H9 (cell line): Measurements from ENCODE around the gene GSAP. TPM values are rescaled to one million over a fixed set of nuclear protein-coding genes. Genes with fewer than 3 reads are reported as not detected.
"Not testable (repeated sequence)": the region's sequence is repeated elsewhere in the genome, so short reads cannot be mapped to it uniquely, and the experiment has no call there.

Experiments used
- DNase-seq: peaks from one replicate; pipeline ENCODE4 v3.0.0-alpha.2; 2017
- H2AFZ ChIP-seq: one replicate; pipeline ENCODE4 v1.6.1; 2013; ENCODE audit warnings: mild to moderate bottlenecking, low read length, control low read depth, moderate library complexity
- H2AK5ac ChIP-seq: 2 replicates; pipeline ENCODE4 v1.6.1; 2013; ENCODE audit warnings: low read length, control low read depth, mixed read lengths; ENCODE audit not compliant: insufficient read length
- H2BK120ac ChIP-seq: one replicate; pipeline ENCODE4 v1.6.1; 2013; ENCODE audit warnings: low read depth, mild to moderate bottlenecking, low read length, control low read depth, inconsistent platforms; ENCODE audit not compliant: poor library complexity, severe bottlenecking
- H2BK12ac ChIP-seq: 2 replicates; pipeline ENCODE4 v1.6.1; 2013; ENCODE audit warnings: low read length, control low read depth, mixed read lengths, low read depth; ENCODE audit not compliant: insufficient read length
- H2BK15ac ChIP-seq: 2 replicates; pipeline ENCODE4 v1.6.1; 2013; ENCODE audit warnings: low read depth, low read length, control low read depth
- H2BK20ac ChIP-seq: one replicate; pipeline ENCODE4 v1.6.1; 2013; ENCODE audit warnings: low read depth, mild to moderate bottlenecking, low read length, control low read depth, inconsistent platforms; ENCODE audit not compliant: poor library complexity, severe bottlenecking
- H2BK5ac ChIP-seq: 2 replicates; pipeline ENCODE4 v1.6.1; 2013; ENCODE audit warnings: low read length, control low read depth, mixed read lengths; ENCODE audit not compliant: insufficient read length
- H3K14ac ChIP-seq: 2 replicates; pipeline ENCODE4 v1.6.1; 2013; ENCODE audit warnings: low read length, control low read depth; ENCODE audit not compliant: insufficient read depth
- H3K18ac ChIP-seq: 2 replicates; pipeline ENCODE4 v1.6.1; 2013; ENCODE audit warnings: low read depth, mild to moderate bottlenecking, mixed read lengths, low read length, control low read depth; ENCODE audit not compliant: insufficient read length
- H3K23ac ChIP-seq: 2 replicates; pipeline ENCODE4 v1.6.1; 2013; ENCODE audit warnings: low read length, control low read depth, mixed read lengths, low read depth; ENCODE audit not compliant: insufficient read length
- H3K23me2 ChIP-seq: 2 replicates; pipeline ENCODE4 v1.6.1; 2013; ENCODE audit warnings: low read depth, mild to moderate bottlenecking, mixed read lengths, low read length, control low read depth; ENCODE audit not compliant: insufficient read length, poor library complexity, severe bottlenecking
- H3K27ac ChIP-seq: 2 replicates; pipeline ENCODE4 v1.5.1; 2013; ENCODE audit warnings: low read length, control low read depth, mixed read lengths, low read depth; ENCODE audit not compliant: insufficient read length
- H3K27me3 ChIP-seq: 2 replicates; pipeline ENCODE4 v1.6.1; 2013; ENCODE audit warnings: low read length, control low read depth, inconsistent platforms; ENCODE audit not compliant: insufficient read depth
- H3K4ac ChIP-seq: 2 replicates; pipeline ENCODE4 v1.6.1; 2013; ENCODE audit warnings: low read depth, mild to moderate bottlenecking, control low read depth, inconsistent platforms, low read length, moderate library complexity
- H3K4me1 ChIP-seq: 2 replicates; pipeline ENCODE4 v1.6.1; 2013; ENCODE audit warnings: low read length, control low read depth, inconsistent platforms; ENCODE audit not compliant: insufficient read depth
- H3K4me2 ChIP-seq: 2 replicates; pipeline ENCODE4 v1.6.1; 2013; ENCODE audit warnings: low read length, control low read depth, mixed read lengths; ENCODE audit not compliant: insufficient read length, insufficient read depth
- H3K56ac ChIP-seq: 2 replicates; pipeline ENCODE4 v1.6.1; 2013; ENCODE audit warnings: low read depth, mild to moderate bottlenecking, mixed read lengths, low read length, control low read depth; ENCODE audit not compliant: insufficient read length
- H3K79me1 ChIP-seq: 2 replicates; pipeline ENCODE4 v1.6.1; 2013; ENCODE audit warnings: low read depth, mild to moderate bottlenecking, moderate library complexity, low read length, control low read depth, inconsistent platforms; ENCODE audit not compliant: insufficient read depth, poor library complexity, severe bottlenecking
- H3K79me2 ChIP-seq: 2 replicates; pipeline ENCODE4 v1.6.1; 2013; ENCODE audit warnings: low read length, control low read depth, inconsistent platforms; ENCODE audit not compliant: insufficient read depth
- H3K9ac ChIP-seq: 2 replicates; pipeline ENCODE4 v1.6.1; 2013; ENCODE audit warnings: low read length, control low read depth, mixed read lengths; ENCODE audit not compliant: insufficient read length; ENCODE audit errors: extremely low read depth
- H3K9me3 ChIP-seq: one replicate; pipeline ENCODE4 v1.6.1; 2013; ENCODE audit warnings: low read depth, low read length, inconsistent platforms; ENCODE audit not compliant: control insufficient read depth
- H3T11ph ChIP-seq: one replicate; pipeline ENCODE4 v1.6.1; 2013; ENCODE audit warnings: mild to moderate bottlenecking, low read length, control low read depth, inconsistent platforms
- H4K20me1 ChIP-seq: one replicate; pipeline ENCODE4 v1.6.1; 2013; ENCODE audit not compliant: control insufficient read depth, insufficient read length, insufficient read depth
- H4K5ac ChIP-seq: 2 replicates; pipeline ENCODE4 v1.6.1; 2013; ENCODE audit warnings: low read depth, mild to moderate bottlenecking, mixed read lengths, low read length, control low read depth; ENCODE audit not compliant: insufficient read length
- H4K8ac ChIP-seq: replicated peaks from 2 replicates; pipeline ENCODE4 v1.6.1; 2013; ENCODE audit warnings: low read length, control low read depth, mixed read lengths, low read depth; ENCODE audit not compliant: insufficient read length
- H4K91ac ChIP-seq: 2 replicates; pipeline ENCODE4 v1.6.1; 2013; ENCODE audit warnings: low read depth, mild to moderate bottlenecking, moderate library complexity, mixed read lengths, low read length, control low read depth; ENCODE audit not compliant: insufficient read length
- H3K27ac Mint-ChIP-seq, 3 experiments: 2 replicates in 2 of 3; 3 replicates in 1 of 3; pipeline ENCODE4 v1.8.0; 2020 to 2021; ENCODE audit warnings: mixed read lengths in 3 of 3, mild to moderate bottlenecking in 1 of 3, moderate library complexity in 1 of 3
- H3K27me3 Mint-ChIP-seq: 2 replicates; pipeline ENCODE4 v1.8.0; 2021; ENCODE audit warnings: low read depth, mild to moderate bottlenecking, moderate library complexity, mixed read lengths
- H3K36me3 Mint-ChIP-seq, 3 experiments: 2 replicates in 2 of 3; 3 replicates in 1 of 3; pipeline ENCODE4 v1.8.0; 2020 to 2021; ENCODE audit warnings: low read depth in 3 of 3, mixed read lengths in 3 of 3; ENCODE audit not compliant: insufficient read depth in 1 of 3
- H3K4me1 Mint-ChIP-seq, 2 experiments: 2 replicates each; pipeline ENCODE4 v1.8.0; 2020; ENCODE audit warnings: mixed read lengths in 2 of 2
- H3K4me3 Mint-ChIP-seq, 2 experiments: 2 replicates in 1 of 2; 3 replicates in 1 of 2; pipeline ENCODE4 v1.8.0; 2020 to 2021; ENCODE audit warnings: mild to moderate bottlenecking in 2 of 2, mixed read lengths in 2 of 2, moderate library complexity in 1 of 2
- H3K9me3 Mint-ChIP-seq, 2 experiments: 2 replicates in 1 of 2; 3 replicates in 1 of 2; pipeline ENCODE4 v1.8.0; 2020; ENCODE audit warnings: mild to moderate bottlenecking in 2 of 2, mixed read lengths in 2 of 2, moderate library complexity in 1 of 2
- CTCF ChIP-seq: fragments of 200-600 bp; sonication (generic); conservative IDR thresholded peaks from 3 replicates; pipeline ENCODE4 v1.8.0; 2021; ENCODE audit warnings: antibody characterized with exemption, mild to moderate bottlenecking
- WGBS: extraction: QIAGEN DNeasy Blood & Tissue Kit; methylation state at CpG from one replicate; pipeline ENCODE4 v1.1.7; 2013; ENCODE audit warnings: missing lambda C conversion rate, low lambda C conversion rate, mixed read lengths; ENCODE audit not compliant: insufficient read length; ENCODE audit errors: extremely low coverage; 5-methylcytosine and 5-hydroxymethylcytosine counted together
- total RNA-seq: library from RNA; stranded (reverse); gene quantifications from 2 replicates; pipeline ENCODE4 v1.2.1, GENCODE V29; 2021

Gene GSAP
- total RNA-seq, 1 experiment from 2014 or later, result 1.9 TPM

- no peak overlapping the region for H2BK5ac ChIP-seq
Observed at GRCh38 chr7:77346441-77346840, 69.7 kb downstream of the GSAP start.

GRCh38 chr7:77345426-77345825 is 70.7 kb downstream of the GSAP start:
- peaks cover 14 to 17% of the 10 kb centered on the region in 2 experiments for H3K4me1 Mint-ChIP-seq
- H3K27ac ChIP-seq, H2BK15ac ChIP-seq, H4K5ac ChIP-seq, DNase-seq, H3K36me3 Mint-ChIP-seq, H3K4ac ChIP-seq, H2BK5ac ChIP-seq, H3K4me1 ChIP-seq, H3K79me2 ChIP-seq, H3K9me3 Mint-ChIP-seq, H3K23me2 ChIP-seq, H3K4me3 Mint-ChIP-seq, H3K27ac Mint-ChIP-seq, H2BK120ac ChIP-seq, H2AFZ ChIP-seq, H3T11ph ChIP-seq, H2AK5ac ChIP-seq, H3K9ac ChIP-seq, H3K9me3 ChIP-seq, H2BK12ac ChIP-seq, H3K14ac ChIP-seq, H3K4me2 ChIP-seq, H4K20me1 ChIP-seq, H4K8ac ChIP-seq, H2BK20ac ChIP-seq, H3K56ac ChIP-seq, H3K27me3 Mint-ChIP-seq, H3K27me3 ChIP-seq, H3K18ac ChIP-seq, H3K23ac ChIP-seq, H4K91ac ChIP-seq, H3K79me1 ChIP-seq: not testable (repeated sequence)
- WGBS, result no CpG with 5 or more reads among the region's 9 CpGs

More at GRCh38 chr7:77346441-77346840, 69.7 kb downstream of the GSAP start:
- Histone ChIP-seq H3K23me2 (no peaks in the 10 kb centered on the region), H3K9me3 (no peaks in the 10 kb centered on the region), H3K4me2 (no peak overlapping the region), H3K4me1 (peaks cover 6% of the 10 kb centered on the region; the same call in 1 of the 2 replicates), H3K79me1 (no peaks in the 10 kb centered on the region), H2BK120ac (no peak overlapping the region), H3K27me3 (no peaks in the 10 kb centered on the region), H2BK15ac (no peak overlapping the region), H4K20me1 (no peaks in the 10 kb centered on the region), H3K27ac (no peak overlapping the region), H4K5ac (no peak overlapping the region), H3T11ph (no peak overlapping the region), H4K8ac (no peak overlapping the region), H3K23ac (no peak overlapping the region), H2BK20ac (no peak overlapping the region), H4K91ac (no peak overlapping the region), H3K18ac (no peak overlapping the region), H3K4ac (no peak overlapping the region), H2AK5ac (no peak overlapping the region), H3K79me2 (no peaks in the 10 kb centered on the region), H3K56ac (no peak overlapping the region), H2BK12ac (no peak overlapping the region), H2AFZ (no peak overlapping the region), H3K9ac (no peak overlapping the region), H3K14ac (no peak overlapping the region)
- Mint-ChIP-seq H3K27me3 (no peaks in the 10 kb centered on the region), H3K4me3 (no peak overlapping the region), H3K9me3 (no peaks in the 10 kb centered on the region), H3K4me1 (peaks cover 17% of the 10 kb centered on the region in 2 experiments), H3K36me3 (no peaks in the 10 kb centered on the region), H3K27ac (no peak overlapping the region)
- no peak for TF ChIP-seq CTCF
- DNase-seq, result no peak
- no CpG with 5 or more reads among the region's 3 CpGs for WGBS
